OCI-LY3 (cell line): Measurements from ENCODE around the gene KRTAP10-9.

Source experiments
- EZH2phosphoT487 ChIP-seq: fragments of 200-600 bp; shearing (Covaris generic); IDR thresholded peaks from 2 replicates; pipeline ENCODE4 v1.6.1; 2018; ENCODE audit warnings: antibody characterized with exemption, mixed run types, low read depth
- TF ChIP-seq, protein P1 (sequence below): fragments of 200-600, 300-600 bp; sonication (generic); IDR thresholded peaks from 2 replicates; pipeline ENCODE4 v1.5.1; 2014; ENCODE audit warnings: antibody characterized with exemption, low read length, low read depth

DNA sequence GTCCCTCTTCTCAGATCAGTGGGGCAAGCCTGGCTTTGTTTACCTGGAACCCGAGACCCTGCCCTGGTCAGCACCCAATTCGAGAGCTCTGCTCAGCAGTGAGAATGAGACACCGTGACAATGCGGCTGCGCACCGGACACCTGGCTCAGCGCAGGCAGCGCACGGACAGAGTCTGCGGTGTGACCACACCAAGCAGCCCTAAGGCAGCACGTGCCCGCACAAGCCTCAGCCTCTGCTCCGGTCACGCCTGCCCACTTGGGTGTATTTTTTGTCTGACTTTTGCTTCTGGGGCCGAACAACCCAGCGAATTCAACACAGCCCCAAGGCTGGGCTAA, 10.3 kb upstream of the KRTAP10-9 start:
- TF ChIP-seq, protein P1, sequence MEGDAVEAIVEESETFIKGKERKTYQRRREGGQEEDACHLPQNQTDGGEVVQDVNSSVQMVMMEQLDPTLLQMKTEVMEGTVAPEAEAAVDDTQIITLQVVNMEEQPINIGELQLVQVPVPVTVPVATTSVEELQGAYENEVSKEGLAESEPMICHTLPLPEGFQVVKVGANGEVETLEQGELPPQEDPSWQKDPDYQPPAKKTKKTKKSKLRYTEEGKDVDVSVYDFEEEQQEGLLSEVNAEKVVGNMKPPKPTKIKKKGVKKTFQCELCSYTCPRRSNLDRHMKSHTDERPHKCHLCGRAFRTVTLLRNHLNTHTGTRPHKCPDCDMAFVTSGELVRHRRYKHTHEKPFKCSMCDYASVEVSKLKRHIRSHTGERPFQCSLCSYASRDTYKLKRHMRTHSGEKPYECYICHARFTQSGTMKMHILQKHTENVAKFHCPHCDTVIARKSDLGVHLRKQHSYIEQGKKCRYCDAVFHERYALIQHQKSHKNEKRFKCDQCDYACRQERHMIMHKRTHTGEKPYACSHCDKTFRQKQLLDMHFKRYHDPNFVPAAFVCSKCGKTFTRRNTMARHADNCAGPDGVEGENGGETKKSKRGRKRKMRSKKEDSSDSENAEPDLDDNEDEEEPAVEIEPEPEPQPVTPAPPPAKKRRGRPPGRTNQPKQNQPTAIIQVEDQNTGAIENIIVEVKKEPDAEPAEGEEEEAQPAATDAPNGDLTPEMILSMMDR: no peak
- TF ChIP-seq EZH2phosphoT487: no peak
